ENCODE data around the gene LHFPL3.
"Not testable (repeated sequence)": the region's sequence is repeated elsewhere in the genome, so short reads cannot be mapped to it uniquely, and the experiment has no call there.

The LHFPL3 gene

DNA sequence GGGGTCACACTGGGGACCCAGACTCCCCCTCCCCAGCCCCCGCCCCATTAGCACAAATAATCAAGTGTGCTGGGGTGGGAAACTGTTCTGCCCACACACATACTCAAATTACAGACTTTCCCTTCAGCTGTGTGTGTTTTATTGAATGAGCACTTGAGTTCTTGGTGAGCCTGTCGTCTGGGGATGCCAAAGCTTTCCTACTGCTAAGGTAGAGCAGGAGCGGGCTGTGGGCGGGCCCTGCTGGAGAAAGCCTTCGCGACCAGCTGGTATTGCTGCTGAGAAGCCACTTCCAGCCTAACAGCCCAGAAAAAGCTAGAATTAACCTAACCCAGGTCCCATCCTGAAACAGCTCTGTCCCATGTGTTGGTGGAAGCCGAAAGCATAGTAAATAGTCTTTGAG is 598.7 kb downstream of the LHFPL3 start:
- in situ Hi-C loops (cut with HindIII; ENCODE audit: low pct_ligation_motif_present, low pct_unique_long_range_greater_than_20kb, low sequenced_read_pairs): no loop called here
- no peak for DNase-seq

- DNase-seq: no peak
- in situ Hi-C loops (cut with HindIII; ENCODE audit: low pct_ligation_motif_present, low pct_unique_long_range_greater_than_20kb, low sequenced_read_pairs): no loop called here
These were observed 600.5 kb downstream of the LHFPL3 start for GRCh38 chr7:104928721-104929400.

DNA sequence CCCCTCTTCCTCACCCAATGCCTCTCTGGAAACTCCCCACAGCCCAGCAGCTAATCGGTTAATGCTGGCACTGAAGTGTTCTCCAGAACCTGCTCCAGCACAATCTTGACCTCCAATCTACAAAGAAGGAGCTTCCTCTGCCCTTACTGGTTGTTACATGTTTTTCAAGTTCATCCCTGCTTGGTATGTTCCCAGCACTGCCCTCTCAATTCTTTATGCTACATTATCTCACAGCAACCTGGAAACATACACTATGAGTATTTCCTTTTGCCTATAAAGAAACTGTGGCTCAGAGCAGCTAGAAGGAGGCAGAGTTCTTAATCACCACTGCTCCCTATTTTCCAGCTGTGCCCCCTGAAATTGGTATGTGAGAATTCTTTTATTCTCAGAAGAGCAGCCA is 601.5 kb downstream of the LHFPL3 start:
- in situ Hi-C loops (cut with HindIII; ENCODE audit: low pct_ligation_motif_present, low pct_unique_long_range_greater_than_20kb, low sequenced_read_pairs): no loop called here
- no peak for DNase-seq

GRCh38 chr7:104931181-104931781 is 602.9 kb downstream of the LHFPL3 start:
- in situ Hi-C loops (cut with HindIII; ENCODE audit: low pct_ligation_motif_present, low pct_unique_long_range_greater_than_20kb, low sequenced_read_pairs): no loop called here
- DNase-seq: no peak

DNA sequence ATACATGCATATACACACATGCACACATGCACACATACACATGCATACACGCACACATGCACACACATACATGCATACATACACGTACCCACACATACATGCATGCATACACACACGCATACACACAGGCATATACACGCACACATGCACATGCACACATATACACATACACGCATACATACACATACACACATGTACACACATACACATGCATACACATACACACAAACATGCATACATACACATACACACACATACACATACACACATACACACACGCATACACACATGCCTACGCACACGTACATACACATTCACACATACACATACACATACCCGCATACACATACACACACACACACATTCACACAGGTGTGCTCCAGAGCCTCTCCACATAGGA is 604.6 kb downstream of the LHFPL3 start:
- DNase-seq: no peak
- in situ Hi-C loops (cut with HindIII; ENCODE audit: low pct_ligation_motif_present, low pct_unique_long_range_greater_than_20kb, low sequenced_read_pairs): no loop called here

GRCh38 chr7:104933521-104933988 is 605.2 kb downstream of the LHFPL3 start:
- no peak for DNase-seq
- in situ Hi-C loops (cut with HindIII; ENCODE audit: low pct_ligation_motif_present, low pct_unique_long_range_greater_than_20kb, low sequenced_read_pairs): no loop called here

GRCh38 chr7:104934665-104935064 is 606.3 kb downstream of the LHFPL3 start:
- in situ Hi-C loops (cut with HindIII; ENCODE audit: low pct_ligation_motif_present, low pct_unique_long_range_greater_than_20kb, low sequenced_read_pairs): no loop called here
- DNase-seq: no peak

GRCh38 chr7:104935276-104935675 is 606.9 kb downstream of the LHFPL3 start:
- in situ Hi-C loops (cut with HindIII; ENCODE audit: low pct_ligation_motif_present, low pct_unique_long_range_greater_than_20kb, low sequenced_read_pairs): no loop called here
- DNase-seq: no peak

- no peak for DNase-seq
- in situ Hi-C loops (cut with HindIII; ENCODE audit: low pct_ligation_motif_present, low pct_unique_long_range_greater_than_20kb, low sequenced_read_pairs): no loop called here
These were observed 608.1 kb downstream of the LHFPL3 start for GRCh38 chr7:104936546-104936945.

DNA sequence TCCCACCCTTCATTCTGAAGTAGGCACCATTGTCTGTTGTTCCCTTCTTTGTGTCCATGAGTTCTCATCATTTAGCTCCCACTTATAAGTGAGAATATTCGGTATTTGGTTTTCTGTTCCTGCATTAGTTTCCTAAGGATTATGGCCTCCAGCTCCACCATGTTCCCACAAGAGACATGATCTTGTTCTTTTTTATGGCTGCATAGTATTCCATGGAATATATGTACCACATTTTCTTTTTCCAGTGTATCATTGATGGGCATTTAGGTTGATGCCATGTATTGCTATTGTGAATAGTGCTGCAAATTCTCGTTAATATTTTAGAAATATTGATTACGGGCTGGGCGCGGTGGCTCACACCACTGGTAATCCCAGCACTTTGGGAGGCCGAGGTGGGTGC is 609.1 kb downstream of the LHFPL3 start:
- DNase-seq; in situ Hi-C loops (cut with HindIII; ENCODE audit: low pct_ligation_motif_present, low pct_unique_long_range_greater_than_20kb, low sequenced_read_pairs): not testable (repeated sequence)

GRCh38 chr7:104938741-104939390 is 610.5 kb downstream of the LHFPL3 start:
- no peak for DNase-seq
- in situ Hi-C loops (cut with HindIII; ENCODE audit: low pct_ligation_motif_present, low pct_unique_long_range_greater_than_20kb, low sequenced_read_pairs): no loop called here

DNA sequence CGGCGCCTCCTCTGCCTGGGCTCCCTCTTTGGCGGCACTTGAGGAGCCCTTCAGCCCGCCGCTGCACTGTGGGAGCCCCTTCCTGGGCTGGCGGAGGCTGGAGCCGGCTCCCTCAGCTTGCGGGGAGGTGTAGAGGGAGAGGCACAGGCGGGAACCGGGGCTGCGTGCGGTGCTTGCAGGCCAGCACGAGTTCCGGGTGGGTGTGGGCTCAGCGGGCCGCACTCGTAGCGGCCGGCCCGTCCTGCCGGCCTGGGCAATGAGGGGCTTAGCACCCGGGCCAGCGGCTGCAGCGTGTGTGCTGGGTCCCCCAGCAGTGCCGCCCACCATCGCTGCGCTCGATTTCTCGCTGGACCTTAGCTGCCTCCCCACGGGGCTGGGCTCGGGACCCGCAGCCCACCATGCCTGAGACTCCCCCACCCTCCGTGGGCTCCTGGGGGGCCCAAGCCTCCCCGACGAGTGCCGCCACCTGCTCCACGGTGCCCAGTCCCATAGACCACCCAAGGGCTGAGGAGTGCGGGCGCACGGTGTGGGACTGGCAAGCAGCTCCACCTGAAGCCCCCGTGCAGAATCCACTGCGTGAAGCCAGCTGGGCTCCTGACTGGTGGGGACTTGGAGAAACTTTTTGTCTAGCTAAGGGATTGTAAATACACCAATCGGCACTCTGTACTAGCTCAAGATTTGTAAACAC is 611.8 kb downstream of the LHFPL3 start:
- in situ Hi-C loops (cut with HindIII; ENCODE audit: low pct_ligation_motif_present, low pct_unique_long_range_greater_than_20kb, low sequenced_read_pairs): no loop called here
- DNase-seq: no peak

GRCh38 chr7:104943502-104944343 is 615.3 kb downstream of the LHFPL3 start:
- in situ Hi-C loops (cut with HindIII; ENCODE audit: low pct_ligation_motif_present, low pct_unique_long_range_greater_than_20kb, low sequenced_read_pairs): no loop called here
- no peak for DNase-seq

- DNase-seq: no peak
- in situ Hi-C loops (cut with HindIII; ENCODE audit: low pct_ligation_motif_present, low pct_unique_long_range_greater_than_20kb, low sequenced_read_pairs): no loop called here
These were observed 617.2 kb downstream of the LHFPL3 start for GRCh38 chr7:104945599-104945956.

GRCh38 chr7:104946338-104946737 is 617.9 kb downstream of the LHFPL3 start:
- in situ Hi-C loops (cut with HindIII; ENCODE audit: low pct_ligation_motif_present, low pct_unique_long_range_greater_than_20kb, low sequenced_read_pairs): no loop called here
- DNase-seq: no peak

- in situ Hi-C loops (cut with HindIII; ENCODE audit: low pct_ligation_motif_present, low pct_unique_long_range_greater_than_20kb, low sequenced_read_pairs): no loop called here
- DNase-seq: no peak
These were observed 621.6 kb downstream of the LHFPL3 start for GRCh38 chr7:104950006-104950405.

DNA sequence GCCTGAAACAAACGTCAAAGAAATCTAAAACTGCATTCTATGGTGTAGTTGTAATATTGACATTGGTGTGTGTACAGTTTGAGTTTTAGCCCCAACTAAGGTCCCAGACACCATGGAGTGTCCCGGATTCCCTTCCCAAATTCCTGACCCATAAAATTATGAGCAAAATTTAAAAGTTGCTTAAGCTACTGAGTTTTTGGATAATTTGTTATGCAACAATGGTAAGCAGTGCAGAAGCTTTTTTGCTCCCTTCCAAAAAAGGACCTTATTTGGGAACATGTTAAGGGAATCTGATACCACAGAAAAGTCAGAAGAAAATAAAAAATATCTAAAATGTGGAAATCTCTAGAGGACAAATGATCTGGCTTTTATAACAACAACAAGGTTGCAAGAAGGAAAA is 622.4 kb downstream of the LHFPL3 start:
- no peak for DNase-seq
- in situ Hi-C loops (cut with HindIII; ENCODE audit: low pct_ligation_motif_present, low pct_unique_long_range_greater_than_20kb, low sequenced_read_pairs): no loop called here

DNA sequence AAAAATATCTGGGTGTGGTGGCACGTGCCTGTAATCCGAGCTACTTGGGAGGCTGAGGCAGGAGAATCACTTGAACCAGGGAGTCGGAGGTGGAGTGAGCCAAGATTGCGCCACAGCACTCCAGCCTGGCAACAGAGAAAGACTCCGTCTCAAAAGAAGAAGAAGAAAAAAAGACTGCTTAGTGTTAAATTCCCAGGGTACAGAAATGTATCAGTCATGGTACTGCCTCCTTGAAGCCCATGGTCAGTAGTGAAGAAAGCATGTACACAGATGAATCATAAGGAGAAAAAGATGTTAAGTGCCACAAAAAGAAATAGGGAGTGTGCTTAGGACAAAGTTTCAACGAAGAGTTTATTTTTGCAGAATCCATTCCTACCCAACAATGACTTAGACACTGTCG is 623.1 kb downstream of the LHFPL3 start:
- DNase-seq: no peak
- in situ Hi-C loops (cut with HindIII; ENCODE audit: low pct_ligation_motif_present, low pct_unique_long_range_greater_than_20kb, low sequenced_read_pairs): no loop called here

DNA sequence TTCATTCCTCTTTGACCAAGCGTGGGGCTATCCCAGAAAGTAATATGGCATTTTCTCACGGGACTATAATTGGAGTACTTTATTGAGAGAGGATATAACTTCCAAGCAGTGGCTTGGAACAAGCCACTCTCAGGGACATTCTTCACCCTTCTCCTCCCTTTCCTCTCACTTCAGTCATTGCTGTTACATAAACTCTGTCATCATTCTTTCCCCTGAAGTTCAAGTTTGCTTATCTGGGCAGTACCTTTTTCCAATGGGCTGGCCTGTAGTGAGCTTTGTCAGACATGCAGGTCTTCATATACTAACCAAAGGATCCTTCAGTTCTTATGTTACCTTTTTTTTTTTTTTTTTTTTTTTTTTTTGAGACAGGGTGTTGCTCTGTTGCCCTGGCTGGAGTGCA is 626.9 kb downstream of the LHFPL3 start:
- in situ Hi-C loops (cut with HindIII; ENCODE audit: low pct_ligation_motif_present, low pct_unique_long_range_greater_than_20kb, low sequenced_read_pairs): no loop called here

More for the DNA sequence above, 626.9 kb downstream of the LHFPL3 start:
- DNase-seq: no peak

All from ACHN (cell line).